Umbilical cord (tissue), 2 donors: ENCODE results near the gene BTBD1. TPM values are rescaled to one million over a fixed set of nuclear protein-coding genes. Genes with fewer than 3 reads are reported as not detected.

ENCODE experiments used
- DNase-seq: peaks from one replicate; pipeline ENCODE4 v3.0.0-alpha.2; 2015; ENCODE audit warnings: low spot score
- total RNA-seq: library from RNA; depleted of rRNA; stranded (reverse); fragments of >200 nt; gene quantifications from one replicate; pipeline ENCODE4 v1.2.3, GENCODE V29; 2014; ENCODE audit warnings: low replicate concordance; ENCODE audit not compliant: insufficient read depth

BTBD1 gene
- total RNA-seq, 1 donor from 2014 or later, result 65.5 TPM

DNA sequence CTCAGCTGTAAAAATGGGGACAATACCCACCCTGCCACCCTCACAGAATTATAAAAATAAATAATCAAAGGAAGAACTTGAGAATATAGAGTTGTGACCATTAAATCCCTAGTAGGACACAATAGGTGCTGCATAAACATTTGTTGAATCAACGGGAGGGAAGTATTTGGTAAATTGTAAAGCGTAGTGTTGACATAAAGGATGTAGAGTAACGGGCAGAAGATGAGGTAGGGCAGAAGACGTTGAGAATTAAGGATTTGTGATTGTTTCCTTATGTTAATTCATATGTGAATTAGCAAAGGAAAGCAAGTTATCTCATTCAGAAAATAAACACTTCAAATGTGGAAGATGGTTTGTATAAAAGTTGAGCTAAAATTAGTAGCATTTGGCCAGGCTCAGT is 73.9 kb downstream of the BTBD1 start:
- DNase-seq, result no peak

DNA sequence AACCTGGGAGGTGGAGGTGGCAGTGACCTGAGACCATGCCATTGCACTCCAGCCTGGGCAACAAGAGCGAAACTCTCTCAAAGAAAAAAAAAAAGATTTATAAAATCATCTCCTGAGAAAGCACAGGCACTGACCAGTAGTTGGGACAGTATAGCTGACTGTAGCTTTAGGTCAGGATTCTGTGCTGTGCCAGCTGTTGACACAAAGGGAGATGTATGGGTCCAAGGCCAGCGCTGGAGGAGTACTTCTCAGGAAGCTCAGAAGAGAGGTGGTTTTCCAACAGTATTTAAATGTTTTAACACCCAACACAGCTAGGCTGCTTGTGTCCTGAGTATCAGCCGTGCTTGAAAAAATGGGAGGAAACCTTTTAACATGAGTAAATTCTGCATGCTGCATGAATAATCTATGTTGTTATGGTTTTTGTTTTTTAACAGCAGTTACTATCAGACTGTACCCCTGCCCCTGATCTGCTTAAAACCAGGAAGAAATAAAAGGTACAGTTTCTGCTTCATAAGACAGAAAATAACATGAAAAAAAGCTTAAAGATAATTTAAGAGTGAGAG is 74.5 kb downstream of the BTBD1 start:
- DNase-seq, result no peak

DNA sequence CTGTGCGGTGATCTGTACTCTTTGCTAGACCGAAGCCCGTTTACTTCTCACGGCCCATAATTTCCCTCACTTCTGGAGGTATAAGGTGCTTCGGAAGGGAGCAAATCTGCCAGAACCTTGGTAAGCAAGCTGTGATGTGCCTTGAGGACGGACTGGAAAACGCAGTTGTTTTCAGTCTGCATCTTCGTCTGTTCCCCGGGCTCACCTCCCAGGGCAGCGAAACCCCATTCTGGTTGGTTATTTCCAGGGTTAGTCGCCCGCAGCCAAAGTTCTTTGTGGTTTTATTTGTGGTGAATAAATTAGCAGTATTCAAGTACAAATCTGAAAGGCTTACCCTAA is 80.6 kb downstream of the BTBD1 start:
- DNase-seq, result no peak

GRCh38 chr15:82985688-82986441 is 81.2 kb downstream of the BTBD1 start, which contains the start of gene RAMAC:
Gene RAMAC (plus strand): TSS chr15:82986210. CDS start chr15:82989019, 2,809 bp downstream.
- DNase-seq, result peak; percentile 98

DNA sequence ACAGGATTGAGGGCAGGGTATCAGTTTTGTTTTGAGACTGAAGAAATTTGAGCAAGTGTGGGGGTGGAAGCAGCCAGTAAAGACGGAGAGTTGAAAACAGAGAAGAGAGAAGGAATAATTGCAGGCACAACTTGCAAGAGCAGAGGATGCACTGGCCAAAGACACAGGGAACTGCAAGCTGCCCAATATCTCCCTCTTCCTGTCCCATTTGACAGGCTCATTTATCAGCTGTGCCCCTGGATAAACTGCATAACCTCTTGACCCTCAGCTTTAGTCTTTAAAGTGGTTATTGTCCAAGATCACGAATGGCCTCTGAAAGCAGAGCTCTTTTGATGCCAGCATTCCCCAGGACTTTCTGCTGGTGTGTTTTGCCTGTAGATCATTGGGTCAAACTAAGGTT is 86.1 kb downstream of the BTBD1 start:
- DNase-seq, result no peak

- no peak for DNase-seq
Measured at GRCh38 chr15:82979726-82980125, 87.3 kb downstream of the BTBD1 start.

DNA sequence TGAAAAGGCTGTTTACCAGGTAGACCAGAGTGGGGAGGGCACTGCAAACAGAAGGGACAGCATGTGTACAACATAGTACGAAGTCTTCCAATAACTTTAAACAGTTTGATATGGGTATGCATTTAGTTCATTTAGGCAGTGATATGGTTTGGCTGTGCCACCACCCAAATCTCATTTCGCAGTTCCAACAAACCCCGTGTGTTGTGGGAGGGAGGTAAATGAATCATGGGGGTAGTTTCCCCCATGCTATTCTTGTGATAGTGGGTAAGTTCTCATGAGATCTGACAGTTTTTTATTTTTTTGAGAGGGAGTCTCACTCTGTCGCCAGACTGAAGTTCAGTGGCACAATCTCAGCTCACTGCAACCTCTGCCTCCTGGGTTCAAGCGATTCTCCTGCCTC is 88.6 kb downstream of the BTBD1 start:
- DNase-seq, result no peak

GRCh38 chr15:82977076-82977475 is 90.0 kb downstream of the BTBD1 start:
- no peak for DNase-seq

DNA sequence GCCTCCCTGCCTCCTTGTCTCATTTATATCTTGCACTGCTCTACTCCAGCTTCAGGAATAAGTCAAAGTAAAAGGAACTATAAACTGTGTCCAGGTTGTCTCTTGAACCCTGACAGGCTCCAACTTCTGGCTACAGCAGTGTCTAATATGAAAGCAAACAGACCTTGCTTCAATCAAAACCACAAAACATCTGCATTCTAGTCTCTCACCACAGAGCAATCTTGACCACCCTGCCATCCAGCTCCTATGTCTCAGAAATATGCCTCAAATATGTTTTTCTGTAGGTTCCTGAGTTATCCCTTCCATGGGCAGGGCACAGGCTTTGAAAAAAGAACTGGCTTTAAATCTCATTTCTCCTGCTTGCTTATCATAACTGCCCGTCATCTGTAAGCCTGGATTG is 94.1 kb downstream of the BTBD1 start:
- DNase-seq, result no peak

GRCh38 chr15:82971218-82971984 is 95.7 kb downstream of the BTBD1 start:
- no peak for DNase-seq

DNA sequence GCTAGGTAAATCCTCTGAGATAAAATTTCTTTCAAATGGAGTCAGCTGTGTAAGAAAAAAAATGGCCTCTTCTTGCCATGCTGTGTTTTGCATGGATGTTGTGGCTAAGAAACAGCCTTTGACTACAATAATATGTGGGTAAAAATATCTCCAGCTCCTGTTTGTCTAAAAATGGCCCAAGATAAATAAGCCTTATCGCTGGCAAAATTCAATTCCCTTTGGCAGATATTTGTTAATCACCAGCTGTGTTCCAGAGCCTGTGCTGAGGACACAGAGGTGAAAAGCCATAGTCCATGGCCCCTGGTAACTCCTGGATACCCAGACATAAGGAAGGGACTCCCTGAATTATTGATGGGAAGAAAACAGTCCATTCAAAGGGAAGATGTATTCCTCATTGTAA is 96.4 kb downstream of the BTBD1 start:
- DNase-seq, result no peak

DNA sequence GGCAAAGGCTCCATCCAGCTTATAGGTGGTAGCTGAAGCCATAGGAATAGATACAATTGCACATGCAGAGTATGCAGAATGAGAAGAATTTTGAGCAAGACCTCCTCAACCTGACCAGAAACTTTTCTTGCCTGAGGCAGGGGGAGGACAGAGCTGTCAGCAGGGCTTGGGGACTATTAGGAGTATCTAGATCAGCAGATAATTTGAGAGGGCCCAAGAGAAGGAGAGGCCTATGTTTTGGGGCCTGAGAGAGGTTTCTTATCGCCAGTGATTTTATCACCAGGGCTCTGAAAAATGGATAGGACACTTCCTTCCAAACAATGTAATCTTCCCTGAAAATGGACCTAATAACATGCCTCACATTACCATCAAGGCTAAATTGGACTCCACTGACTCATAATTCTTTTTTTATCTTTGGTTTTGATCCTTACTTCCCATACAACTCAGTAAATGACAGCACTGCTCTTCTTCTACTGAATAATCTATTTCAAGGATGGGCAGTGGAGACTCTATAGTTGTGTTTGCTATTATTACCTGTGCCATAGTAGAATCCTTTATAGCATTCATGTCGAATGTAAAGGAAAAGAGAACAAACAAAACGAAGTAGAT is 96.9 kb downstream of the BTBD1 start:
- no peak for DNase-seq

GRCh38 chr15:82969353-82969752 is 97.7 kb downstream of the BTBD1 start:
- DNase-seq, result no peak

GRCh38 chr15:82968066-82968465 is 99.0 kb downstream of the BTBD1 start:
- no peak for DNase-seq

DNA sequence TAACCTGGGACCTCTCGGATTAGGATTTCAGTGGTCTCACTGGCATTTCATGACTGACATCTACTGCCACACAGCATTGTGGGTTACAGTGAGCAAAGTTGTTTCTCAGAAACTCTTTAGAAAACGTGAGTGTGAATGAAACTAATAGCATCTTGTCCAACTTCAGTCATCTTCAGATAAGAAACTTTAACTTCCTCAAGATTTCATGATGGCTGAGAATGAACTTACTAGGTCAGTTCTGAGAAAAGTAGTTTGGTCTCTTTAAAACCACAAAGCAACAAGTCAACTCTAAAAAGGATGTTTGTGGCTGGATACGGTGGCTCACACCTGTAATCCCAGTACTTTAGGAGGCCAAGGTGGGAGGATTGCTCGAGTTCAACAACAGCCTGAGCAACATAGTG is 100.4 kb downstream of the BTBD1 start:
- no peak for DNase-seq

Other genes starting within 250 kb of the BTBD1 start
- gene HOMER2, start 114.5 kb downstream of the BTBD1 start, total RNA-seq, result 59.0 TPM
- 27.0 TPM for gene RAMAC, start 81.0 kb downstream of the BTBD1 start, total RNA-seq
- 13.5 TPM for gene C15orf40, start 55.6 kb downstream of the BTBD1 start, total RNA-seq
- 4.6 TPM for gene TM6SF1, start 40.4 kb upstream of the BTBD1 start, total RNA-seq
- 25.8 TPM for gene HDGFL3, start 140.6 kb upstream of the BTBD1 start, total RNA-seq
- 6.3 TPM for gene BNC1, start 217.4 kb upstream of the BTBD1 start, total RNA-seq